HEK293T (cell line): ENCODE data around the gene ARHGEF28.

ENCODE experiments used
- CTCF ChIA-PET: fragments of 350-600 bp; formaldehyde crosslinking; extraction: SDS; loops from one replicate; lab custom pipeline; 2021; ENCODE audit warnings: antibody characterized with exemption, inconsistent platforms; lab: Yijun Ruan, JAX
- POLR2A ChIA-PET: fragments of 350-600 bp; formaldehyde crosslinking; extraction: SDS; loops from one replicate; lab custom pipeline; 2020; ENCODE audit warnings: antibody characterized with exemption, inconsistent platforms; lab: Yijun Ruan, JAX
- DNase-seq: peaks from one replicate; pipeline ENCODE4 v3.0.0; 2012; ENCODE audit warnings: mixed read lengths; ENCODE audit errors: extremely low spot score
- ARNT ChIP-seq: fragments of 450-650 bp; IDR thresholded peaks from 2 replicates; pipeline ENCODE4 v1.6.1; 2017; ENCODE audit warnings: mild to moderate bottlenecking
- BHLHE40 ChIP-seq: fragments of 450-650 bp; IDR thresholded peaks from 2 replicates; pipeline ENCODE4 v1.6.1; 2016; ENCODE audit warnings: mild to moderate bottlenecking, moderate library complexity, borderline replicate concordance
- CTBP1 ChIP-seq: fragments of 450-650 bp; IDR thresholded peaks from 2 replicates; pipeline ENCODE4 v1.6.1; 2016; ENCODE audit warnings: borderline replicate concordance
- ELF4 ChIP-seq: fragments of 450-650 bp; IDR thresholded peaks from 2 replicates; pipeline ENCODE4 v1.6.1; 2017; ENCODE audit warnings: antibody characterized with exemption
- FOXA1 ChIP-seq: fragments of 450-650 bp; IDR thresholded peaks from 2 replicates; pipeline ENCODE4 v1.6.1; 2016; ENCODE audit warnings: mild to moderate bottlenecking
- FOXK2 ChIP-seq: fragments of 450-650 bp; IDR thresholded peaks from 2 replicates; pipeline ENCODE4 v1.6.1; 2016; ENCODE audit warnings: mild to moderate bottlenecking
- FOXM1 ChIP-seq: fragments of 450-650 bp; IDR thresholded peaks from 2 replicates; pipeline ENCODE4 v1.6.1; 2017; ENCODE audit warnings: mild to moderate bottlenecking, borderline replicate concordance
- HDGF ChIP-seq: fragments of 450-650 bp; IDR thresholded peaks from 2 replicates; pipeline ENCODE4 v1.6.1; 2017; ENCODE audit warnings: antibody characterized with exemption, borderline replicate concordance
- L3MBTL2 ChIP-seq: fragments of 450-650 bp; conservative IDR thresholded peaks from 2 replicates; pipeline ENCODE4 v1.6.1; 2016; ENCODE audit warnings: mild to moderate bottlenecking
- LEF1 ChIP-seq: fragments of 450-650 bp; IDR thresholded peaks from 2 replicates; pipeline ENCODE4 v1.6.1; 2017; ENCODE audit warnings: mild to moderate bottlenecking, borderline replicate concordance
- NFRKB ChIP-seq: fragments of 450-650 bp; IDR thresholded peaks from 2 replicates; pipeline ENCODE4 v1.6.1; 2016; ENCODE audit warnings: mild to moderate bottlenecking, moderate library complexity
- PKNOX1 ChIP-seq: fragments of 450-650 bp; IDR thresholded peaks from 2 replicates; pipeline ENCODE4 v1.6.1; 2016
- SP1 ChIP-seq: fragments of 450-650 bp; IDR thresholded peaks from 2 replicates; pipeline ENCODE4 v1.6.1; 2017
- SUZ12 ChIP-seq: fragments of 450-650 bp; IDR thresholded peaks from 2 replicates; pipeline ENCODE4 v1.6.1; 2016; ENCODE audit warnings: mild to moderate bottlenecking
- TARDBP ChIP-seq: fragments of 450-650 bp; IDR thresholded peaks from 2 replicates; pipeline ENCODE4 v1.6.1; 2016
- ZNF384 ChIP-seq: fragments of 450-650 bp; IDR thresholded peaks from 2 replicates; pipeline ENCODE4 v1.6.1; 2016

ARHGEF28 gene

DNA sequence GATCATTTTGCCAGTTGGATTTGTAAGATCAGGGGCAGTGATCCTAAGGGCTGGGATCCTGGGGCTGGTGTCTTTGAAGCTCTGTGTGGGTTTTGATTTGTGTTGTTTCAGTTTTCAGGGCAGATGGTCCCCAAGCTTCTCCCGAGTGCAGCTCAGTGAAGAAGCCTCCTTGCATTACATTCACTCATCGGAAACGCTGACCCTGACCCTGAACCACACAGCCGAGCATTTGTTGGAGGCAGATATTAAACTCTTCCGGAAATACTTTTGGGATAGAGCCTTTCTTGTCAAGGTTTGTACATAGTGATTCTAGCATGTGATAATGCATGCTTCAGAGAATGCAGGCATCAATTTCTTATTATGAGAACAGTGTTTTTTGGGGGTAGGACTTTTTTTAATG lies 150.4 kb downstream of the ARHGEF28 start:
- ChIA-PET POLR2A (no interaction called here), CTCF (no interaction called here)
- TF ChIP-seq FOXK2 (no peak), LEF1 (no peak), SUZ12 (no peak), SP1 (no peak), BHLHE40 (no peak), CTBP1 (no peak), FOXA1 (no peak), NFRKB (no peak), ZNF384 (no peak), HDGF (no peak), ARNT (no peak)
- no peak for DNase-seq

DNA sequence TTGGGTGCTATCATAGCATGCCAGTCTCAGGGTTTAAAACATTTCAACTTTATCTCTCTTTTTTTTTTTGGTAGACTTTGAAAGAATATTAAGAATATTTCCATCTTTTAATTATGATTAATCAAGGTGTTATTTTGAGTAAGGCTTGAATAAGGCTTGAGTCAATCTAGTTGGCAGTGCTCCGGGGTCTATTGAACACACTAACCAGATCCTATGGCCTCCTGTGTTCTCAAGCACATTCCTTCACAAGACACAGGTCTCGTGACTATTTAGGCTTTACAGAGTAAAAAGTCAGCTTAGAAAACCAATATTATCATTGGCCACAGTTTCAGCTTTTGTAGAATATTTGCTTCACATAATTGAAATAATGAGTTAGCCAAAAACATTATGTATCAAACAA lies 151.2 kb downstream of the ARHGEF28 start:
- TF ChIP-seq ZNF384 (no peak), CTBP1 (no peak), ARNT (no peak), HDGF (no peak), FOXA1 (no peak), TARDBP (no peak)
- no peak for DNase-seq
- CTCF ChIA-PET: no interaction called here
- POLR2A ChIA-PET: no interaction called here

- ChIA-PET POLR2A (no interaction called here), CTCF (interaction anchor here (0.6 kb wide), 1 partner anchor 1134 kb away, joined by 3 read pairs; no protein-coding TSS in a partner anchor)
- TF ChIP-seq BHLHE40: no peak
- TF ChIP-seq PKNOX1: no peak
- no peak for TF ChIP-seq HDGF
- no peak for TF ChIP-seq FOXA1
- TF ChIP-seq TARDBP: no peak
- TF ChIP-seq FOXM1: no peak
- no peak for TF ChIP-seq FOXK2
- TF ChIP-seq ZNF384: no peak
- TF ChIP-seq NFRKB: no peak
- no peak for DNase-seq
Measured at GRCh38 chr5:73780302-73781080, 154.5 kb downstream of the ARHGEF28 start.

DNA sequence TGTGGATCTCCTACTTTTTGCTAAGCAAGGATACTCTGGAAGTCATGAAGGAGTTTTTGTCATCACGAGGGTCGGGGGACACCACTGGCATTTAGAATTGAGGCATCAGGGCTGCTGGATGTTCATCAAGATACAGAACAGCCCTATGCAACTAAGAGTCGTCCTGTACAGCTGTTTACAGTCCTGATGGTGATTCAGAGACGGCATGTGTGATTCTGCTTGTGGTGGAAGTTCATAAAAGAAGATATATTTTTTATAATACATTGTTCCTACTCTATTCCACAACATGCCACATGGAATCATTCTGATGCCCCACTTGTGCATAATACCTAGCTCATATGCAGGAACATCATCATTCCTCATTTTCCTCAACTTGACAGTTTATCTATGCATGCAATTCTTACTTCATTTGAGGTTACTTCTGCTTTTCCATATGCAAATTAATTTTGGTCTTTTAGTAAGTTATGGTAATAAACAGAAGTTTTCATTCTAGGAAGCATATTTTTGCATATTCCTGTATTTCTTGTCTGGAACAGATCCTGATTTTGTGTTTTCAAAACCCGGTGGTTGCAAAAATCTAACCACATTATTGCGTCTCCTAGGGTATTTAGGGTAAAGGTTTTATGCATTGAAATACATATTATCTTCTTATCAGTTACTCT lies 155.2 kb downstream of the ARHGEF28 start:
- CTCF ChIA-PET: no interaction called here
- DNase-seq: no peak

GRCh38 chr5:73783828-73784227 lies 157.8 kb downstream of the ARHGEF28 start:
- TF ChIP-seq SUZ12 (no peak), HDGF (no peak), BHLHE40 (no peak), ELF4 (no peak), LEF1 (no peak), CTBP1 (no peak)
- ChIA-PET POLR2A (no interaction called here), CTCF (interaction anchor here (0.6 to 2.4 kb wide), 2 partner anchors 29 to 193 kb away, joined by 3 to 10 read pairs; no protein-coding TSS in a partner anchor)
- DNase-seq: no peak

More for the DNA sequence above, 155.2 kb downstream of the ARHGEF28 start:
- POLR2A ChIA-PET: no interaction called here
- TF ChIP-seq ZNF384 (no peak), SP1 (no peak), HDGF (no peak), SUZ12 (no peak), BHLHE40 (no peak), ARNT (no peak), TARDBP (no peak), L3MBTL2 (no peak), FOXA1 (no peak), PKNOX1 (no peak), LEF1 (no peak), FOXK2 (no peak), FOXM1 (no peak), ELF4 (no peak), CTBP1 (no peak), NFRKB (no peak)

DNA sequence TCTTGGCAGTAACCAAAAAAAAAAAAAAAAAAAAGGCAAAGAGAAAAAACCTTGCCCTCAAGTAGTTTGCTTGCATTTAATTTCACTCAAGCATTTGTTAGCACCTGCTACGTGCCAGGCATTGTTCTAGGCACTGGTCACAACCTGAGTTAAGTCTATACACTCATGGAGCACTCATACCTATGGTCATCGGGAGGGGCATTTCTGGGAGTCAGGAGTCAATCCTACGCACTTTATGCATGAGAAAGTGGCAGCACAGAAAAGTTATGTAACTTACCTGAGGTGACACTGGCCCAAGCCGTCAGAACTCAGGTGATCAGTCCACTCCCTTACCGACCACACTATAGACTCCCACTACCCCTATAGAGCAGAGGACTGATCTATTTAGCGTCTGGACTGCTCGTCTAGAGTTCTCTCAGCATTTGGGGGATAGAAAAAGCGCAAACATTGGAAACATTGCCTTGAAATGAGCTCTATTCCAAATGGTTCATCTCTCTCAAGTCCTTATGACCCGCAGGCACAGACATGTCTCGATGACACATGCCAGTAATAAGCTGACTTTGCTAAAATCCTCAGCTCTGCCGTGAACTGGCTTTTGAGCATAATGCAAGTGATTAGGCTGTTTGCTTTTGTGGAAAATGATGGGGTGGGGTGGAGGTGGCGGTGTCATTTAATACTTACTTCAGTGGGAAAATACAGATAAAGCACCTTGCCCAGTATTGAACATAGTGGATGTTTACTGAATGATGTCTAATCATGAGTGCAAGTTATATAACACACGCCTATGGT lies 160.2 kb downstream of the ARHGEF28 start:
- no peak for DNase-seq
- CTCF ChIA-PET: interaction anchor here (0.6 to 1.2 kb wide), 2 partner anchors 195 to 240 kb away, joined by 4 read pairs; no protein-coding TSS in a partner anchor
- POLR2A ChIA-PET: interaction anchor here (1.3 kb wide), 1 partner anchor 194 kb away, joined by 3 read pairs; no protein-coding TSS in a partner anchor
- TF ChIP-seq FOXA1: no peak
- TF ChIP-seq LEF1: no peak
- no peak for TF ChIP-seq CTBP1
- TF ChIP-seq BHLHE40: no peak
- TF ChIP-seq PKNOX1: no peak
- TF ChIP-seq ZNF384: no peak
- no peak for TF ChIP-seq HDGF
- no peak for TF ChIP-seq L3MBTL2
- no peak for TF ChIP-seq TARDBP
- no peak for TF ChIP-seq FOXK2
- no peak for TF ChIP-seq SP1
- TF ChIP-seq ELF4: no peak
- TF ChIP-seq ARNT: no peak
- no peak for TF ChIP-seq FOXM1
- TF ChIP-seq NFRKB: no peak
- no peak for TF ChIP-seq SUZ12
